GM12878 (cell line): ENCODE measurements around the gene COX19. TPM values are rescaled to one million over a fixed set of nuclear protein-coding genes. Genes with fewer than 3 reads are reported as not detected.

Source experiments
- ATAC-seq: fragments of 200-7000 bp; cut with Tn5 transposase; 3 replicates; pipeline ENCODE4 v1.9.1; 2020; ENCODE audit warnings: mild to moderate bottlenecking, moderate library complexity
- BruUV-seq: library from RNA; stranded (reverse); fragments of 400-500 nt; replicated peaks from 2 replicates; lab custom pipeline; 2021; lab: Mats Ljungman, UMichigan
- CTCF ChIA-PET: fragments of 300-600 bp; sonication (Branson Sonifier 250); formaldehyde crosslinking; extraction: SDS; loops from one replicate; lab custom pipeline; 2021; ENCODE audit warnings: inconsistent platforms; lab: Yijun Ruan, JAX
- POLR2A ChIA-PET: fragments of 350-600 bp; formaldehyde crosslinking; extraction: SDS; loops from one replicate; lab custom pipeline; 2021; ENCODE audit warnings: inconsistent platforms; lab: Charles Lee
- RAD21 ChIA-PET: fragments of 300-600 bp; sonication (Branson Sonifier 250); formaldehyde crosslinking; loops from one replicate; lab custom pipeline; 2023; ENCODE audit warnings: antibody characterized with exemption; ENCODE audit not compliant: unreplicated experiment; lab: Charles Lee
- SMC1A ChIA-PET: fragments of 300-600 bp; sonication (Branson Sonifier 250); formaldehyde crosslinking; loops from one replicate; lab custom pipeline; 2023; ENCODE audit not compliant: unreplicated experiment, uncharacterized antibody; lab: Charles Lee
- DNase-seq: peaks from one replicate; pipeline ENCODE4 v3.0.0-alpha.2; 2011; ENCODE audit warnings: low read depth, low spot score
- FAIRE-seq: peaks from 3 replicates; lab custom pipeline; 2011; peaks lifted over from hg19 to GRCh38; lab: Jason Lieb, UNC
- H2AFZ ChIP-seq: 2 replicates; pipeline ENCODE4 v1.6.0; 2011; ENCODE audit warnings: low read depth, low read length, control low read depth; ENCODE audit not compliant: control insufficient read depth
- H3K27ac ChIP-seq: 2 replicates; pipeline ENCODE4 v1.5.1; 2011; ENCODE audit warnings: control low read depth; ENCODE audit not compliant: control insufficient read depth, insufficient read depth
- H3K27me3 ChIP-seq, 2 experiments: replicated peaks in 1 of 2; 2 replicates each; pipeline versions ENCODE4 v1.6.0 to v1.6.1; 2011; ENCODE audit warnings: low read length in 1 of 2; ENCODE audit not compliant: control insufficient read depth in 2 of 2, insufficient read depth in 2 of 2
- H3K36me3 ChIP-seq, 2 experiments: 2 replicates each; pipeline ENCODE4 v1.5.1; 2011; ENCODE audit warnings: low read length in 1 of 2; ENCODE audit not compliant: control insufficient read depth in 2 of 2, insufficient read depth in 2 of 2
- H3K4me1 ChIP-seq: 2 replicates; pipeline ENCODE4 v1.6.1; 2011; ENCODE audit warnings: mild to moderate bottlenecking, low read length, moderate library complexity, mixed read lengths; ENCODE audit not compliant: control insufficient read depth, insufficient read depth
- H3K4me2 ChIP-seq: 2 replicates; pipeline ENCODE4 v1.6.0; 2011; ENCODE audit warnings: control low read depth; ENCODE audit not compliant: control insufficient read depth, insufficient read depth
- H3K4me3 ChIP-seq: fragments of 200-600 bp; sonication (generic); 2 replicates; pipeline ENCODE4 v1.5.1; 2016
- H3K79me2 ChIP-seq: 2 replicates; pipeline ENCODE4 v1.6.0; 2011; ENCODE audit warnings: low read length; ENCODE audit not compliant: control insufficient read depth, insufficient read depth
- H3K9ac ChIP-seq: 2 replicates; pipeline ENCODE4 v1.8.0; 2011; ENCODE audit warnings: low read length, control low read depth, mixed read lengths; ENCODE audit not compliant: control insufficient read depth, insufficient read depth
- H3K9me3 ChIP-seq: replicated peaks from 3 replicates; pipeline ENCODE4 v1.5.1; 2011; ENCODE audit warnings: mild to moderate bottlenecking, low read length; ENCODE audit not compliant: control insufficient read depth, insufficient read depth
- H4K20me1 ChIP-seq: 2 replicates; pipeline ENCODE4 v1.6.0; 2011; ENCODE audit not compliant: control insufficient read depth, insufficient read depth
- CREB1 ChIP-seq: IDR thresholded peaks from 2 replicates; pipeline ENCODE4 v1.6.1; 2012; ENCODE audit warnings: low read depth, mild to moderate bottlenecking, inconsistent platforms
- IKZF1 ChIP-seq: fragments of 450-650 bp; conservative IDR thresholded peaks from 2 replicates; pipeline ENCODE4 v1.6.1; 2017; ENCODE audit warnings: antibody characterized with exemption, mild to moderate bottlenecking
- IKZF2 ChIP-seq, 2 experiments: fragments of 450-650 bp; IDR thresholded peaks; 2 replicates each; pipeline ENCODE4 v1.6.1; 2017; ENCODE audit warnings: mild to moderate bottlenecking in 2 of 2, moderate library complexity in 2 of 2
- MTA2 ChIP-seq: fragments of 450-650 bp; IDR thresholded peaks from 2 replicates; pipeline ENCODE4 v1.6.1; 2016; ENCODE audit warnings: low read depth, mild to moderate bottlenecking, moderate library complexity
- POLR2AphosphoS2 ChIP-seq: IDR thresholded peaks from 2 replicates; pipeline ENCODE4 v1.6.1; 2011; ENCODE audit warnings: low read depth, mild to moderate bottlenecking, low read length, improper control_type of control experiment, moderate library complexity
- RB1 ChIP-seq: fragments of 450-650 bp; formaldehyde crosslinking; IDR thresholded peaks from 2 replicates; pipeline ENCODE4 v1.6.1; 2017; ENCODE audit warnings: mild to moderate bottlenecking, borderline replicate concordance
- RFX5 ChIP-seq: IDR thresholded peaks from 2 replicates; pipeline ENCODE4 v1.6.1; 2011; ENCODE audit warnings: low read depth, low read length, improper control_type of control experiment
- TBL1XR1 ChIP-seq: IDR thresholded peaks from 2 replicates; pipeline ENCODE4 v1.6.1; 2012; ENCODE audit warnings: low read depth, low read length, improper control_type of control experiment
- ZNF274 ChIP-seq: IDR thresholded peaks from one replicate; pipeline ENCODE4 v1.8.0; 2011; ENCODE audit not compliant: insufficient read length, insufficient read depth
- WGBS: methylation state at CpG from one replicate; pipeline ENCODE4 v1.1.6; 2016; ENCODE audit warnings: low lambda C conversion rate; ENCODE audit not compliant: insufficient replicate concordance, insufficient coverage; ENCODE audit errors: missing lambda C conversion rate; 5-methylcytosine and 5-hydroxymethylcytosine counted together
- in situ Hi-C: fragments of 300-500 bp; cut with MboI; formaldehyde crosslinking; loops from 9 replicates; pipeline ENCODE4 v1.14.3; 2018; ENCODE audit warnings: mixed read lengths
- intact Hi-C: fragments of 100-400 bp; cut with micrococcal nuclease; formaldehyde crosslinking; loops from one replicate; pipeline ENCODE4 v1.14.2; 2022; ENCODE audit not compliant: unreplicated experiment
- polyA plus RNA-seq, 11 experiments: library from polyadenylated mRNA; depleted of rRNA in 4 of 11; unstranded in 6 of 11; stranded (reverse) in 5 of 11; fragments of >200 nt; fragmentation: Nextera tagmentation in 4 of 11; fragmentation: Illumina TruSeq in 1 of 11; extraction: Ambion mirVana in 4 of 11; extraction: Trizol in 1 of 11; gene quantifications; 1 replicate in 1 of 11; 2 replicates in 10 of 11; pipeline versions ENCODE4 v1.2.1 to v1.2.3, GENCODE V29; 2011 to 2016; ENCODE audit warnings: inconsistent platforms in 2 of 11, missing spikeins in 2 of 11, low read depth in 1 of 11
- total RNA-seq, 4 experiments: library from RNA; depleted of rRNA in 3 of 4; stranded (reverse); fragments of >200 nt in 3 of 4; fragmentation: Illumina TruSeq in 1 of 4; extraction: Trizol in 1 of 4; gene quantifications; 2 replicates each; pipeline versions ENCODE4 v1.2.1 to v1.2.3, GENCODE V29; 2013 to 2021
- TF ChIP-seq, protein P1 (sequence below): fragments of 450-650 bp; IDR thresholded peaks from 2 replicates; pipeline ENCODE4 v1.6.1; 2016; ENCODE audit warnings: mild to moderate bottlenecking
- TF ChIP-seq, protein P2 (sequence below): fragments of 450-650 bp; IDR thresholded peaks from 2 replicates; pipeline ENCODE4 v1.6.1; 2017; ENCODE audit warnings: mild to moderate bottlenecking
- TF ChIP-seq, protein P3 (sequence below): IDR thresholded peaks from 2 replicates; pipeline ENCODE4 v1.6.1; 2012; ENCODE audit warnings: low read length, inconsistent platforms
- TF ChIP-seq, protein P4 (sequence below): fragments of 450-650 bp; conservative IDR thresholded peaks from 2 replicates; pipeline ENCODE4 v1.6.1; 2017; ENCODE audit warnings: mild to moderate bottlenecking, moderate library complexity

COX19 gene
- total and polyA plus RNA-seq, 10 of the 15 experiments (the other 5 are each of a cell fraction or from before 2014, with no cell fraction given): 3.7 to 17.9 (median 10.8) TPM

DNA sequence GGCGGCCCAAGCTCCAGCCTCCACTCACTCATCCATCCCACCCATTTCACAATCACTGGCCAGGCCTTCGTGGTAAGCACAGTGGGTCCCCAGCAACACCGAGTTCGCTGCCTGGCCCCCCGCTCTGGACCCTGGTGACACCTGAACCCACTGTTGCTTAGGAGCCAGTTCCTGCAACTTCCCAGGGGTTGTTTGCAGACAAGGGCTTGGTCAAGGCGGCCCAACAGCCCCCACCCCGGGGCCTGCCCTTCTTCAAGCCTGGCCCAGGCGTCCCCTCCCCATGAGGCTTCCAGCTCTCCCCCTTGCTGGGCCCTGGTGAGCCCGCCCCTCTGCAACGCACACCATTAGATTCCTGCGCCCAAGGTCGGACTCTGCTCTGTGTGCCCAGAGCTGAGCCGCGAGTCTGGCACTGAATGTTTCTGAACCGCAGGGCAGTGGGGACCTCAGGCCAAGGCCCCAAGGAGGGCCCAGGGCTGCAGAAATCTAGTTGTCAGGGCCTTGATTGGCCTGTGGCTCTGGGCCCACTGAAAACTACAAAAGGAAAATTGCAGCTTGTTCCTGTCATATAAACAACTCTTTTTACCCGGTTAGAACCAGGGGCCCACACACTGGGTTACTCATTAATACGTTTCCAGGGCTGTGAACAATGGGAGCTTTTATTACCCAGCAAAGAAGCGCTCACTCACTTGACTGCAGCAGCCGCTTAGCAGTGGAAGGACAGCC lies 2.1 kb upstream of the COX19 start (continued):
- TF ChIP-seq, protein P1, sequence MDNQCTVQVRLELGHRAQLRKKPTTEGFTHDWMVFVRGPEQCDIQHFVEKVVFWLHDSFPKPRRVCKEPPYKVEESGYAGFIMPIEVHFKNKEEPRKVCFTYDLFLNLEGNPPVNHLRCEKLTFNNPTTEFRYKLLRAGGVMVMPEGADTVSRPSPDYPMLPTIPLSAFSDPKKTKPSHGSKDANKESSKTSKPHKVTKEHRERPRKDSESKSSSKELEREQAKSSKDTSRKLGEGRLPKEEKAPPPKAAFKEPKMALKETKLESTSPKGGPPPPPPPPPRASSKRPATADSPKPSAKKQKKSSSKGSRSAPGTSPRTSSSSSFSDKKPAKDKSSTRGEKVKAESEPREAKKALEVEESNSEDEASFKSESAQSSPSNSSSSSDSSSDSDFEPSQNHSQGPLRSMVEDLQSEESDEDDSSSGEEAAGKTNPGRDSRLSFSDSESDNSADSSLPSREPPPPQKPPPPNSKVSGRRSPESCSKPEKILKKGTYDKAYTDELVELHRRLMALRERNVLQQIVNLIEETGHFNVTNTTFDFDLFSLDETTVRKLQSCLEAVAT: peak; percentile 85
- TF ChIP-seq IKZF2 (IDR thresholded peaks at IDR 0.05) (peak; percentile 48 to 68; a peak in 2 of 4 replicates), POLR2AphosphoS2 (0 out of 2 replicates have a peak, but pooled peaks have one; percentile 36), IKZF1 (peak; percentile 68), RB1 (peak; percentile 50; the same call in 1 of the 2 replicates)
- TF ChIP-seq, protein P2, sequence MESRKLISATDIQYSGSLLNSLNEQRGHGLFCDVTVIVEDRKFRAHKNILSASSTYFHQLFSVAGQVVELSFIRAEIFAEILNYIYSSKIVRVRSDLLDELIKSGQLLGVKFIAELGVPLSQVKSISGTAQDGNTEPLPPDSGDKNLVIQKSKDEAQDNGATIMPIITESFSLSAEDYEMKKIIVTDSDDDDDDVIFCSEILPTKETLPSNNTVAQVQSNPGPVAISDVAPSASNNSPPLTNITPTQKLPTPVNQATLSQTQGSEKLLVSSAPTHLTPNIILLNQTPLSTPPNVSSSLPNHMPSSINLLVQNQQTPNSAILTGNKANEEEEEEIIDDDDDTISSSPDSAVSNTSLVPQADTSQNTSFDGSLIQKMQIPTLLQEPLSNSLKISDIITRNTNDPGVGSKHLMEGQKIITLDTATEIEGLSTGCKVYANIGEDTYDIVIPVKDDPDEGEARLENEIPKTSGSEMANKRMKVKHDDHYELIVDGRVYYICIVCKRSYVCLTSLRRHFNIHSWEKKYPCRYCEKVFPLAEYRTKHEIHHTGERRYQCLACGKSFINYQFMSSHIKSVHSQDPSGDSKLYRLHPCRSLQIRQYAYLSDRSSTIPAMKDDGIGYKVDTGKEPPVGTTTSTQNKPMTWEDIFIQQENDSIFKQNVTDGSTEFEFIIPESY: peak; percentile 18; the same call in 1 of the 2 replicates

DNA sequence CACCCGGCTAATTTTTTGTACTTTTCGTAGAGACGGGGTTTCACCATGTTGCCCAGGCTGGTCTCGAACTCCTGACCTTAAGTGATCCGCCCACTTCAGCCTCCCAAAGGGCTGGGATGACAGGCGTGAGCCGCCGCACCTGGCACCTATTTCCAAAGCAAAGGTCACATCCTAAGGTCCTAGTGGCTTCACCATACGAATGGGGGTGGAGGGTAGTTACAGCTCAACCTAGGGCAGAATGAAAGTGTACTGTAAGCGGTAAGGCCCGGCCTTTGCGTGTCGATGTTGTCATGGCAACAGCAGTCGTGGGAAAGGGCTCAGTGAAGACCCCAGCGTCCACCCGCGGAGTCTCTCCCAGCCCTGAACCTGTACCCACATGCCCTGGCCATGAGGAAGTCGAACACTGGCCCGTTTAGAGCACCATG lies 1.6 kb upstream of the COX19 start:
- FAIRE-seq: no peak
- peaks cover 1 to 16% of the 10 kb centered on the region in 2 experiments for H3K36me3 ChIP-seq
- RAD21 ChIA-PET: interaction anchor here (1.1 to 3.4 kb wide), 8 partner anchors 12 to 109 kb away, joined by 3 to 30 read pairs (median 10); no protein-coding TSS in a partner anchor
- TF ChIP-seq, protein P3, sequence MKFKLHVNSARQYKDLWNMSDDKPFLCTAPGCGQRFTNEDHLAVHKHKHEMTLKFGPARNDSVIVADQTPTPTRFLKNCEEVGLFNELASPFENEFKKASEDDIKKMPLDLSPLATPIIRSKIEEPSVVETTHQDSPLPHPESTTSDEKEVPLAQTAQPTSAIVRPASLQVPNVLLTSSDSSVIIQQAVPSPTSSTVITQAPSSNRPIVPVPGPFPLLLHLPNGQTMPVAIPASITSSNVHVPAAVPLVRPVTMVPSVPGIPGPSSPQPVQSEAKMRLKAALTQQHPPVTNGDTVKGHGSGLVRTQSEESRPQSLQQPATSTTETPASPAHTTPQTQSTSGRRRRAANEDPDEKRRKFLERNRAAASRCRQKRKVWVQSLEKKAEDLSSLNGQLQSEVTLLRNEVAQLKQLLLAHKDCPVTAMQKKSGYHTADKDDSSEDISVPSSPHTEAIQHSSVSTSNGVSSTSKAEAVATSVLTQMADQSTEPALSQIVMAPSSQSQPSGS: no peak
- TF ChIP-seq, protein P4, sequence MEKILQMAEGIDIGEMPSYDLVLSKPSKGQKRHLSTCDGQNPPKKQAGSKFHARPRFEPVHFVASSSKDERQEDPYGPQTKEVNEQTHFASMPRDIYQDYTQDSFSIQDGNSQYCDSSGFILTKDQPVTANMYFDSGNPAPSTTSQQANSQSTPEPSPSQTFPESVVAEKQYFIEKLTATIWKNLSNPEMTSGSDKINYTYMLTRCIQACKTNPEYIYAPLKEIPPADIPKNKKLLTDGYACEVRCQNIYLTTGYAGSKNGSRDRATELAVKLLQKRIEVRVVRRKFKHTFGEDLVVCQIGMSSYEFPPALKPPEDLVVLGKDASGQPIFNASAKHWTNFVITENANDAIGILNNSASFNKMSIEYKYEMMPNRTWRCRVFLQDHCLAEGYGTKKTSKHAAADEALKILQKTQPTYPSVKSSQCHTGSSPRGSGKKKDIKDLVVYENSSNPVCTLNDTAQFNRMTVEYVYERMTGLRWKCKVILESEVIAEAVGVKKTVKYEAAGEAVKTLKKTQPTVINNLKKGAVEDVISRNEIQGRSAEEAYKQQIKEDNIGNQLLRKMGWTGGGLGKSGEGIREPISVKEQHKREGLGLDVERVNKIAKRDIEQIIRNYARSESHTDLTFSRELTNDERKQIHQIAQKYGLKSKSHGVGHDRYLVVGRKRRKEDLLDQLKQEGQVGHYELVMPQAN: no peak
- TF ChIP-seq MTA2 (no peak), ZNF274 (no peak), TBL1XR1 (no peak), CREB1 (no peak), RFX5 (no peak)

More for the DNA sequence above, 1.6 kb upstream of the COX19 start:
- Histone ChIP-seq H4K20me1 (peaks cover 3% of the 10 kb centered on the region; the same call in 1 of the 2 replicates), H3K4me3 (no peak overlapping the region), H2AFZ (no peak overlapping the region), H3K27ac (no peak overlapping the region), H3K9me3 (no peaks in the 10 kb centered on the region; the same call in 2 of the 3 replicates), H3K79me2 (peaks cover 32% of the 10 kb centered on the region), H3K4me1 (no peaks in the 10 kb centered on the region), H3K4me2 (no peak overlapping the region), H3K9ac (no peak overlapping the region), H3K27me3 (no peaks in the 10 kb centered on the region)
- DNase-seq (no peak), ATAC-seq (no peak)
- BruUV-seq: no TSS peak
- POLR2A ChIA-PET: interaction anchor here (1.0 to 1.6 kb wide), 3 partner anchors 47 to 184 kb away, joined by 3 to 9 read pairs (median 3); partner anchors contain the start of gene ZFAND2A
- SMC1A ChIA-PET: interaction anchor here (1.1 to 2.3 kb wide), 6 partner anchors 24 to 206 kb away, joined by 3 to 10 read pairs (median 6); no protein-coding TSS in a partner anchor
- 66% methylated on average over 19 of the region's 19 CpGs for WGBS
- CTCF ChIA-PET: interaction anchor here (1.5 to 7.3 kb wide), 4 partner anchors 16 to 199 kb away, joined by 5 to 78 read pairs (median 10); no protein-coding TSS in a partner anchor
- in situ Hi-C loops (no loop called here), intact Hi-C loops (no loop called here)
